ENCODE data around the gene C8A. TPM values are rescaled to one million over a fixed set of nuclear protein-coding genes. Genes with fewer than 3 reads are reported as not detected.

The C8A gene
- total RNA-seq, 3 donors from 2014 or later = not detected

GRCh38 chr1:56859287-56859686 is 4.7 kb downstream of the C8A start:
- no peak for ATAC-seq
- Histone ChIP-seq H3K9me3 (no peaks in the 10 kb centered on the region), H3K4me3 (no peak overlapping the region), H3K36me3 (ENCODE audit: low read depth) (no peaks in the 10 kb centered on the region), H3K4me1 (ENCODE audit: low read depth) (no peaks in the 10 kb centered on the region)
- no peak for DNase-seq
- intact Hi-C loops (cut with DNase I, micrococcal nuclease) = no loop called here
- no peak for TF ChIP-seq CTCF (IDR thresholded peaks at IDR 0.05)

GRCh38 chr1:56863265-56863992 is 8.8 kb downstream of the C8A start:
- no peaks in the 10 kb centered on the region for H3K9me3 ChIP-seq
- DNase-seq = no peak
- H3K4me3 ChIP-seq = no peak overlapping the region
- TF ChIP-seq CTCF (IDR thresholded peaks at IDR 0.05) = no peak
- no peak for ATAC-seq
- intact Hi-C loops (cut with DNase I, micrococcal nuclease) = no loop called here
- H3K4me1 ChIP-seq (ENCODE audit: low read depth) = no peaks in the 10 kb centered on the region
- no peaks in the 10 kb centered on the region for H3K36me3 ChIP-seq (ENCODE audit: low read depth)

GRCh38 chr1:56864430-56864829 is 9.8 kb downstream of the C8A start:
- no peaks in the 10 kb centered on the region for H3K9me3 ChIP-seq
- ATAC-seq (no peak), DNase-seq (no peak)
- no peaks in the 10 kb centered on the region for H3K36me3 ChIP-seq (ENCODE audit: low read depth)
- no peak for TF ChIP-seq CTCF (IDR thresholded peaks at IDR 0.05)
- H3K4me1 ChIP-seq (ENCODE audit: low read depth) = no peaks in the 10 kb centered on the region
- no peak overlapping the region for H3K4me3 ChIP-seq
- intact Hi-C loops (cut with DNase I, micrococcal nuclease) = no loop called here

- DNase-seq = no peak
- H3K4me3 ChIP-seq = no peak overlapping the region
- ATAC-seq = no peak
- no peaks in the 10 kb centered on the region for H3K4me1 ChIP-seq (ENCODE audit: low read depth)
- intact Hi-C loops (cut with DNase I, micrococcal nuclease) = no loop called here
- no peaks in the 10 kb centered on the region for H3K36me3 ChIP-seq (ENCODE audit: low read depth)
- H3K9me3 ChIP-seq = no peaks in the 10 kb centered on the region
- TF ChIP-seq CTCF (IDR thresholded peaks at IDR 0.05) = no peak
Observed at GRCh38 chr1:56866656-56867055, 12.1 kb downstream of the C8A start.

GRCh38 chr1:56867491-56867890 is 12.9 kb downstream of the C8A start:
- Histone ChIP-seq H3K4me1 (ENCODE audit: low read depth) (no peaks in the 10 kb centered on the region), H3K4me3 (no peak overlapping the region), H3K36me3 (ENCODE audit: low read depth) (no peaks in the 10 kb centered on the region), H3K9me3 (no peaks in the 10 kb centered on the region)
- DNase-seq = no peak
- ATAC-seq = no peak
- no peak for TF ChIP-seq CTCF (IDR thresholded peaks at IDR 0.05)
- intact Hi-C loops (cut with DNase I, micrococcal nuclease) = no loop called here

GRCh38 chr1:56868761-56869160 is 14.2 kb downstream of the C8A start:
- intact Hi-C loops (cut with DNase I, micrococcal nuclease) = no loop called here
- Histone ChIP-seq H3K9me3 (no peaks in the 10 kb centered on the region), H3K4me1 (ENCODE audit: low read depth) (no peaks in the 10 kb centered on the region), H3K4me3 (no peak overlapping the region), H3K36me3 (ENCODE audit: low read depth) (no peaks in the 10 kb centered on the region)
- TF ChIP-seq CTCF (IDR thresholded peaks at IDR 0.05) = no peak
- ATAC-seq (no peak), DNase-seq (no peak)

Data from mucosa of descending colon (tissue), 3 donors.